HCT116 (cell line): ENCODE results near the gene TTLL5.

ENCODE experiments used
- CTCF ChIP-seq, 3 experiments: fragments of 200-600 bp in 1 of 3; sonication (generic) in 1 of 3; IDR thresholded peaks in 2 of 3; conservative IDR thresholded peaks in 1 of 3; 2 replicates each; pipeline ENCODE4 v1.5.1; 2012 to 2017; ENCODE audit warnings: low read depth in 2 of 3, low read length in 2 of 3, antibody characterized with exemption in 1 of 3, borderline replicate concordance in 1 of 3, control low read depth in 1 of 3, mild to moderate bottlenecking in 1 of 3, mixed read lengths in 1 of 3, mixed run types in 1 of 3, moderate library complexity in 1 of 3; ENCODE audit not compliant: insufficient read depth in 1 of 3
- EGR1 ChIP-seq: IDR thresholded peaks from 2 replicates; pipeline ENCODE4 v1.6.1; 2012; ENCODE audit warnings: low read depth
- EZH2 ChIP-seq: fragments of 200-600 bp; sonication (generic); IDR thresholded peaks from 2 replicates; pipeline ENCODE4 v1.6.1; 2017; ENCODE audit warnings: antibody characterized with exemption, mixed run types
- POLR2A ChIP-seq: IDR thresholded peaks from 2 replicates; pipeline ENCODE4 v1.7.0; 2011; ENCODE audit warnings: borderline replicate concordance; ENCODE audit not compliant: insufficient read depth, insufficient read length; ENCODE audit errors: extremely low read depth
- POLR2AphosphoS5 ChIP-seq: IDR thresholded peaks from 2 replicates; pipeline ENCODE4 v1.6.1; 2011; ENCODE audit warnings: mild to moderate bottlenecking, low read depth, low read length, moderate library complexity
- SIN3A ChIP-seq: IDR thresholded peaks from 2 replicates; pipeline ENCODE4 v1.6.1; 2012; ENCODE audit warnings: low read depth
- SRF ChIP-seq: IDR thresholded peaks from 2 replicates; pipeline ENCODE4 v1.6.1; 2012; ENCODE audit warnings: low read depth

GRCh38 chr14:75823334-75823733 lies 162.3 kb downstream of the TTLL5 start:
- TF ChIP-seq CTCF (IDR thresholded peaks at IDR 0.05 in 2 of 3, conservative IDR thresholded peaks at IDR 0.05 in 1 of 3; ENCODE audit: borderline replicate concordance in 1 of 3, insufficient read depth in 1 of 3, low read depth in 2 of 3, low read length in 2 of 3) (no peak), POLR2AphosphoS5 (no peak), EGR1 (no peak), SIN3A (no peak), POLR2A (no peak), SRF (no peak), EZH2 (no peak)
